Measurements from ENCODE around the gene CDR2. TPM values are rescaled to one million over a fixed set of nuclear protein-coding genes. Genes with fewer than 3 reads are reported as not detected.

CDR2 gene
- polyA plus RNA-seq, 1 donor (not counting 4 experiments of a cell fraction or from before 2014, with no cell fraction given) = 37.1 TPM

DNA sequence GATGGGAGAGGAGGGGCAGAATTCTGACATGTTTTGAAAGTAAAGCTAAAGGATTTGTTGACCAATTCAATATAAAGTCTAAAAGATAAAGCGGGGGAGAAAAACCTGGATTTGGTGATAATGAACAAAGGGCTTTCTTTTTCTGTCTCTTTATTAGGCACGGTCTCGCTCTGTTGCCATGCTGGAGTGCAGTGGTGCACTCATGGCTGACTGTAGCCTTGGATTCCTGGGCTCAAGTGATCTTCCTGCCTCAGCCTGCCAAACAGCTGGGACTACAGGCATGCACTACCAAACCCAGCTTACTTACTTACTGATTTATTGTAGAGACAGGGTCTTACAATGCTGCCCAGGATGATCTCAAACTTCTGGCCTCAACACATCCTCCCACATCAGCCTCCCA lies 7.5 kb downstream of the CDR2 start:
- TF ChIP-seq, protein P1, sequence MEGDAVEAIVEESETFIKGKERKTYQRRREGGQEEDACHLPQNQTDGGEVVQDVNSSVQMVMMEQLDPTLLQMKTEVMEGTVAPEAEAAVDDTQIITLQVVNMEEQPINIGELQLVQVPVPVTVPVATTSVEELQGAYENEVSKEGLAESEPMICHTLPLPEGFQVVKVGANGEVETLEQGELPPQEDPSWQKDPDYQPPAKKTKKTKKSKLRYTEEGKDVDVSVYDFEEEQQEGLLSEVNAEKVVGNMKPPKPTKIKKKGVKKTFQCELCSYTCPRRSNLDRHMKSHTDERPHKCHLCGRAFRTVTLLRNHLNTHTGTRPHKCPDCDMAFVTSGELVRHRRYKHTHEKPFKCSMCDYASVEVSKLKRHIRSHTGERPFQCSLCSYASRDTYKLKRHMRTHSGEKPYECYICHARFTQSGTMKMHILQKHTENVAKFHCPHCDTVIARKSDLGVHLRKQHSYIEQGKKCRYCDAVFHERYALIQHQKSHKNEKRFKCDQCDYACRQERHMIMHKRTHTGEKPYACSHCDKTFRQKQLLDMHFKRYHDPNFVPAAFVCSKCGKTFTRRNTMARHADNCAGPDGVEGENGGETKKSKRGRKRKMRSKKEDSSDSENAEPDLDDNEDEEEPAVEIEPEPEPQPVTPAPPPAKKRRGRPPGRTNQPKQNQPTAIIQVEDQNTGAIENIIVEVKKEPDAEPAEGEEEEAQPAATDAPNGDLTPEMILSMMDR (optimal IDR thresholded peaks at IDR 0.05 in 1 of 3, IDR thresholded peaks at IDR 0.05 in 1 of 3, conservative IDR thresholded peaks at IDR 0.05 in 1 of 3; ENCODE audit: extremely low read depth in 1 of 3, insufficient read depth in 2 of 3, low read length in 3 of 3) = no peak
- no peak for TF ChIP-seq EZH2 (IDR thresholded peaks at IDR 0.05; ENCODE audit: low read length)
- Histone ChIP-seq H3K27me3 (ENCODE audit: control insufficient read depth, extremely low read depth, insufficient read depth, low read length) (no peaks in the 10 kb centered on the region), H3K4me2 (ENCODE audit: control insufficient read depth, extremely low read depth, insufficient read depth, low read depth, low read length) (no peak overlapping the region), H3K9me1 (ENCODE audit: control insufficient read depth, extremely low read depth, insufficient read depth, low read length) (peaks cover 4% of the 10 kb centered on the region), H2AFZ (ENCODE audit: control insufficient read depth, low read length) (no peak overlapping the region), H3K9ac (ENCODE audit: control insufficient read depth, extremely low read depth, insufficient read depth, low read length) (no peak overlapping the region), H3K4me1 (ENCODE audit: control insufficient read depth, extremely low read depth, insufficient read depth, low read length) (peaks cover 55% of the 10 kb centered on the region), H3K36me3 (ENCODE audit: control insufficient read depth in 2 of 2, extremely low read depth in 1 of 2, insufficient read depth in 2 of 2, low read length in 2 of 2) (peaks cover 9 to 14% of the 10 kb centered on the region in 2 experiments), H4K20me1 (ENCODE audit: control insufficient read depth, extremely low read depth, insufficient read depth, low read length) (peaks cover 7% of the 10 kb centered on the region), H3K79me2 (ENCODE audit: control insufficient read depth, insufficient read depth, low read length) (peaks cover 93% of the 10 kb centered on the region), H3K27ac (ENCODE audit: control insufficient read depth, insufficient read depth, low read length) (peak overlapping the region; percentile 60), H3K9me3 (ENCODE audit: control insufficient read depth, low read depth, low read length) (no peaks in the 10 kb centered on the region), H3K4me3 (ENCODE audit: control insufficient read depth in 2 of 3, extremely low read depth in 1 of 3, insufficient read depth in 2 of 3, low read depth in 1 of 3, low read length in 3 of 3) (no peak overlapping the region)
- DNase-seq (ENCODE audit: low read depth, low spot score) = no peak
- dilution Hi-C loops (cut with MboI; ENCODE audit: extremely low pct_ligation_motif_present, low sequenced_read_pairs) = no loop called here
- no peak for FAIRE-seq

DNA sequence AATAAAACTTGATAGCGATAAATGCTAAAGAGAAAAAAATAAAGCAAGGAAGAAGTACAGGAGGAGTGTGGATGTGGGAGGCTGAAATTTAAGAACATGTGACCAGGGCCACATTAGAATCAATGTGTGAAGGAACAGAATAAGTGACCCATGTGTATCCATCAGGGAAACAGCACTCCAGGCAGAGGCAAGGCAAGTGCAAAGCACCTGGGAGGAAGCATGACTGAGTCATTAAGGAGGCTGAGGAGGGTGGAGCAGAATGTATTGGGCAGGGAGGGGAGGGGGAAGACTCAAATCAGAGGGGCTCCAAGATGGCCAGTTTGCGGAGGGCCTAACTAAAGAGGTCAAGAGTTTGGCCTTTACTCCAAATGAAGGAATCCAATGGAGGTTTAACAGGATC lies 8.0 kb downstream of the CDR2 start:
- H2AFZ ChIP-seq (ENCODE audit: control insufficient read depth, low read length) = no peak overlapping the region
- peaks cover 91% of the 10 kb centered on the region for H3K79me2 ChIP-seq (ENCODE audit: control insufficient read depth, insufficient read depth, low read length)
- FAIRE-seq (peak; percentile 79), DNase-seq (ENCODE audit: low read depth, low spot score) (no peak)
- no peaks in the 10 kb centered on the region for H3K27me3 ChIP-seq (ENCODE audit: control insufficient read depth, extremely low read depth, insufficient read depth, low read length)
- TF ChIP-seq, protein P1 (optimal IDR thresholded peaks at IDR 0.05 in 1 of 3, IDR thresholded peaks at IDR 0.05 in 1 of 3, conservative IDR thresholded peaks at IDR 0.05 in 1 of 3; ENCODE audit: extremely low read depth in 1 of 3, insufficient read depth in 2 of 3, low read length in 3 of 3) = no peak
- TF ChIP-seq EZH2 (IDR thresholded peaks at IDR 0.05; ENCODE audit: low read length) = no peak
- H3K4me2 ChIP-seq (ENCODE audit: control insufficient read depth, extremely low read depth, insufficient read depth, low read depth, low read length) = no peak overlapping the region
- H3K4me1 ChIP-seq (ENCODE audit: control insufficient read depth, extremely low read depth, insufficient read depth, low read length) = peaks cover 49% of the 10 kb centered on the region
- no peak overlapping the region for H3K27ac ChIP-seq (ENCODE audit: control insufficient read depth, insufficient read depth, low read length)
- peaks cover 9 to 18% of the 10 kb centered on the region in 2 experiments for H3K36me3 ChIP-seq (ENCODE audit: control insufficient read depth in 2 of 2, extremely low read depth in 1 of 2, insufficient read depth in 2 of 2, low read length in 2 of 2)
- H3K9me3 ChIP-seq (ENCODE audit: control insufficient read depth, low read depth, low read length) = no peaks in the 10 kb centered on the region
- H3K4me3 ChIP-seq (ENCODE audit: control insufficient read depth in 2 of 3, extremely low read depth in 1 of 3, insufficient read depth in 2 of 3, low read depth in 1 of 3, low read length in 3 of 3) = no peak overlapping the region
- H3K9ac ChIP-seq (ENCODE audit: control insufficient read depth, extremely low read depth, insufficient read depth, low read length) = no peak overlapping the region
- dilution Hi-C loops (cut with MboI; ENCODE audit: extremely low pct_ligation_motif_present, low sequenced_read_pairs) = no loop called here
- peaks cover 4% of the 10 kb centered on the region for H3K9me1 ChIP-seq (ENCODE audit: control insufficient read depth, extremely low read depth, insufficient read depth, low read length)
- peaks cover 7% of the 10 kb centered on the region for H4K20me1 ChIP-seq (ENCODE audit: control insufficient read depth, extremely low read depth, insufficient read depth, low read length)

Data from keratinocyte (primary cell).